GM23338 (cell line): ENCODE measurements around the gene INPP5A. TPM values are rescaled to one million over a fixed set of nuclear protein-coding genes. Genes with fewer than 3 reads are reported as not detected.

Source experiments
- ATAC-seq: fragments of 200-7000 bp; cut with Tn5 transposase; 3 replicates; pipeline ENCODE4 v1.9.1; 2020
- DNase-seq: peaks from one replicate; pipeline ENCODE4 v3.0.0-alpha.2; 2015; ENCODE audit warnings: low spot score
- H2AFZ ChIP-seq: fragments of 200-600 bp; sonication (generic); 2 replicates; pipeline ENCODE4 v1.8.0; 2016; ENCODE audit warnings: antibody characterized with exemption, mild to moderate bottlenecking, moderate library complexity
- H3F3A ChIP-seq: fragments of 200-600 bp; sonication (generic); replicated peaks from 2 replicates; pipeline ENCODE4 v1.8.0; 2017; ENCODE audit warnings: antibody characterized with exemption, mixed run types, low read depth
- H3K27ac ChIP-seq: fragments of 200-600 bp; sonication (generic); 2 replicates; pipeline ENCODE4 v1.6.1; 2016; ENCODE audit warnings: low read depth
- H3K27me3 ChIP-seq: fragments of 200-600 bp; sonication (generic); 2 replicates; pipeline ENCODE4 v1.8.0; 2016; ENCODE audit warnings: mild to moderate bottlenecking, mixed run types, moderate library complexity; ENCODE audit not compliant: insufficient read depth
- H3K36me3 ChIP-seq: fragments of 200-600 bp; sonication (generic); 2 replicates; pipeline ENCODE4 v1.8.0; 2016; ENCODE audit warnings: mild to moderate bottlenecking; ENCODE audit not compliant: insufficient read depth
- H3K4me1 ChIP-seq: fragments of 200-600 bp; sonication (generic); 2 replicates; pipeline ENCODE4 v1.8.0; 2016; ENCODE audit warnings: mild to moderate bottlenecking, moderate library complexity; ENCODE audit not compliant: insufficient read depth
- H3K4me2 ChIP-seq: fragments of 200-600 bp; sonication (generic); 2 replicates; pipeline ENCODE4 v1.7.1; 2017; ENCODE audit warnings: mixed run types
- H3K4me3 ChIP-seq: fragments of 200-600 bp; sonication (generic); 2 replicates; pipeline ENCODE4 v1.6.1; 2016; ENCODE audit warnings: mixed run types
- H3K79me2 ChIP-seq: fragments of 200-600 bp; sonication (generic); replicated peaks from 2 replicates; pipeline ENCODE4 v1.8.0; 2017; ENCODE audit warnings: mild to moderate bottlenecking; ENCODE audit not compliant: insufficient read depth
- H3K9me2 ChIP-seq: fragments of 200-600 bp; sonication (generic); 2 replicates; pipeline ENCODE4 v1.8.0; 2017; ENCODE audit not compliant: insufficient read depth
- H4K20me1 ChIP-seq: fragments of 200-600 bp; sonication (generic); replicated peaks from 2 replicates; pipeline ENCODE4 v1.8.0; 2017; ENCODE audit warnings: mild to moderate bottlenecking; ENCODE audit not compliant: insufficient read depth
- H3K27ac Mint-ChIP-seq: 2 replicates; pipeline ENCODE4 v1.8.0; 2020; ENCODE audit warnings: inconsistent platforms, mild to moderate bottlenecking, moderate library complexity, mixed read lengths
- H3K27me3 Mint-ChIP-seq: 3 replicates; pipeline ENCODE4 v1.8.0; 2022; ENCODE audit warnings: low read depth, mild to moderate bottlenecking, moderate library complexity, mixed read lengths, inconsistent platforms; ENCODE audit not compliant: insufficient read depth, poor library complexity
- H3K36me3 Mint-ChIP-seq: 3 replicates; pipeline ENCODE4 v1.8.0; 2021; ENCODE audit warnings: low read depth, mild to moderate bottlenecking, inconsistent platforms, moderate library complexity, mixed read lengths
- H3K4me1 Mint-ChIP-seq: 3 replicates; pipeline ENCODE4 v1.8.0; 2020; ENCODE audit warnings: mild to moderate bottlenecking, inconsistent platforms, mixed read lengths
- H3K4me3 Mint-ChIP-seq: 3 replicates; pipeline ENCODE4 v1.8.0; 2021; ENCODE audit warnings: moderate library complexity, mild to moderate bottlenecking, inconsistent platforms, mixed read lengths
- H3K9me3 Mint-ChIP-seq: 3 replicates; pipeline ENCODE4 v1.8.0; 2020; ENCODE audit warnings: moderate library complexity, mild to moderate bottlenecking, inconsistent platforms, mixed read lengths
- CREB1 ChIP-seq: fragments of 250-450 bp; sonication (Bioruptor Pico); IDR thresholded peaks from 2 replicates; pipeline ENCODE4 v1.5.0; 2020; ENCODE audit warnings: low read depth, mild to moderate bottlenecking, moderate library complexity
- ETS1 ChIP-seq: IDR thresholded peaks from 2 replicates; pipeline ENCODE4 v1.6.1; 2016; ENCODE audit warnings: antibody characterized with exemption
- EZH2 ChIP-seq: fragments of 200-600 bp; sonication (generic); IDR thresholded peaks from one replicate; pipeline ENCODE4 v1.8.0; 2017; ENCODE audit warnings: antibody characterized with exemption, mild to moderate bottlenecking, low read depth; ENCODE audit not compliant: unreplicated experiment
- JUNB ChIP-seq: IDR thresholded peaks from one replicate; pipeline ENCODE4 v1.6.1; 2016; ENCODE audit warnings: antibody characterized with exemption; ENCODE audit not compliant: unreplicated experiment
- NANOG ChIP-seq: IDR thresholded peaks from 2 replicates; pipeline ENCODE4 v1.6.1; 2016; ENCODE audit warnings: antibody characterized with exemption, borderline replicate concordance
- POLR2AphosphoS5 ChIP-seq: IDR thresholded peaks from 2 replicates; pipeline ENCODE4 v1.6.1; 2016; ENCODE audit warnings: antibody characterized with exemption, low read depth
- STAT1 ChIP-seq: IDR thresholded peaks from one replicate; pipeline ENCODE4 v1.6.1; 2016; ENCODE audit warnings: antibody characterized with exemption; ENCODE audit not compliant: unreplicated experiment
- ZNF114 ChIP-seq: fragments of 250-450 bp; sonication (Bioruptor Pico); IDR thresholded peaks from 2 replicates; pipeline ENCODE4 v1.5.0; 2020; ENCODE audit warnings: mild to moderate bottlenecking, moderate library complexity
- ZNF331 ChIP-seq: fragments of 250-450 bp; sonication (Bioruptor Pico); IDR thresholded peaks from 2 replicates; pipeline ENCODE4 v1.5.0; 2020; ENCODE audit warnings: low read depth, mild to moderate bottlenecking, moderate library complexity
- ZNF462 ChIP-seq: fragments of 250-450 bp; sonication (Bioruptor Pico); IDR thresholded peaks from 2 replicates; pipeline ENCODE4 v1.5.0; 2020; ENCODE audit warnings: mild to moderate bottlenecking, moderate library complexity
- polyA plus RNA-seq: library from polyadenylated mRNA; unstranded; fragments of >200 nt; fragmentation: Nextera tagmentation; extraction: Ambion mirVana; gene quantifications from 2 replicates; pipeline ENCODE4 v1.2.1, GENCODE V29; 2016
- total RNA-seq: library from RNA; depleted of rRNA; stranded (reverse); fragments of >200 nt; shearing (Covaris generic); gene quantifications from 2 replicates; pipeline ENCODE4 v1.2.3, GENCODE V29; 2014
- TF ChIP-seq, protein P1 (sequence below), 2 experiments: fragments of 200-600 bp in 1 of 2; sonication (generic) in 1 of 2; conservative IDR thresholded peaks; 2 replicates each; pipeline versions ENCODE4 v1.5.1 to v1.6.1; 2016 to 2017; ENCODE audit warnings: antibody characterized with exemption in 2 of 2, low read depth in 2 of 2, mild to moderate bottlenecking in 2 of 2, moderate library complexity in 1 of 2

INPP5A gene
- total and polyA plus RNA-seq, 2 experiments from 2014 or later: 5.9 to 40.6 TPM

GRCh38 chr10:132582137-132582536 lies 44.5 kb downstream of the INPP5A start:
- H3K4me1 Mint-ChIP-seq: peaks cover 21% of the 10 kb centered on the region
- peaks cover 14% of the 10 kb centered on the region for H4K20me1 ChIP-seq

More at GRCh38 chr10:132582137-132582536, 44.5 kb downstream of the INPP5A start:
- no peak overlapping the region for H3K4me3 Mint-ChIP-seq
- no peaks in the 10 kb centered on the region; the same call in 2 of the 3 replicates for H3K36me3 Mint-ChIP-seq
- H3K36me3 ChIP-seq: no peaks in the 10 kb centered on the region
- ATAC-seq (no peak), DNase-seq (no peak)
- no peaks in the 10 kb centered on the region for H3F3A ChIP-seq
- H3K9me3 Mint-ChIP-seq: no peaks in the 10 kb centered on the region
- H3K27ac ChIP-seq: no peak overlapping the region
- H3K4me3 ChIP-seq: no peak overlapping the region
- no peaks in the 10 kb centered on the region for H3K4me1 ChIP-seq
- H3K27ac Mint-ChIP-seq: no peak overlapping the region
- H2AFZ ChIP-seq: no peak overlapping the region
- no peaks in the 10 kb centered on the region for H3K27me3 ChIP-seq
- no peak overlapping the region for H3K4me2 ChIP-seq
- H3K27me3 Mint-ChIP-seq: peaks cover 6% of the 10 kb centered on the region
- no peaks in the 10 kb centered on the region for H3K9me2 ChIP-seq
- TF ChIP-seq ZNF462 (no peak), JUNB (no peak), EZH2 (no peak), ZNF331 (CRISPR knock-in tag) (no peak), ZNF114 (no peak), STAT1 (no peak), ETS1 (no peak), NANOG (no peak), CREB1 (CRISPR knock-in tag) (no peak), POLR2AphosphoS5 (no peak)
- TF ChIP-seq, protein P1, sequence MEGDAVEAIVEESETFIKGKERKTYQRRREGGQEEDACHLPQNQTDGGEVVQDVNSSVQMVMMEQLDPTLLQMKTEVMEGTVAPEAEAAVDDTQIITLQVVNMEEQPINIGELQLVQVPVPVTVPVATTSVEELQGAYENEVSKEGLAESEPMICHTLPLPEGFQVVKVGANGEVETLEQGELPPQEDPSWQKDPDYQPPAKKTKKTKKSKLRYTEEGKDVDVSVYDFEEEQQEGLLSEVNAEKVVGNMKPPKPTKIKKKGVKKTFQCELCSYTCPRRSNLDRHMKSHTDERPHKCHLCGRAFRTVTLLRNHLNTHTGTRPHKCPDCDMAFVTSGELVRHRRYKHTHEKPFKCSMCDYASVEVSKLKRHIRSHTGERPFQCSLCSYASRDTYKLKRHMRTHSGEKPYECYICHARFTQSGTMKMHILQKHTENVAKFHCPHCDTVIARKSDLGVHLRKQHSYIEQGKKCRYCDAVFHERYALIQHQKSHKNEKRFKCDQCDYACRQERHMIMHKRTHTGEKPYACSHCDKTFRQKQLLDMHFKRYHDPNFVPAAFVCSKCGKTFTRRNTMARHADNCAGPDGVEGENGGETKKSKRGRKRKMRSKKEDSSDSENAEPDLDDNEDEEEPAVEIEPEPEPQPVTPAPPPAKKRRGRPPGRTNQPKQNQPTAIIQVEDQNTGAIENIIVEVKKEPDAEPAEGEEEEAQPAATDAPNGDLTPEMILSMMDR (conservative IDR thresholded peaks at IDR 0.05; ENCODE audit: low read depth in 2 of 2): no peak
- H3K79me2 ChIP-seq: peaks cover 27% of the 10 kb centered on the region
